Vagina (tissue), 2 donors: ENCODE measurements around the gene CCL25.

Experiments
- POLR2A ChIP-seq, 2 donors: fragments of 450-650 bp; IDR thresholded peaks; one replicate each; pipeline ENCODE4 v1.6.1; 2017; ENCODE audit warnings: antibody characterized with exemption in 2 of 2, mild to moderate bottlenecking in 2 of 2, moderate library complexity in 2 of 2
- POLR2AphosphoS5 ChIP-seq, 2 donors: sonication (generic); formaldehyde crosslinking; IDR thresholded peaks; one replicate each; pipeline ENCODE4 v1.9.0; 2017; ENCODE audit warnings: antibody characterized with exemption in 2 of 2, mild to moderate bottlenecking in 2 of 2, low read depth in 1 of 2; ENCODE audit not compliant: insufficient read depth in 1 of 2
- TF ChIP-seq, protein P1 (sequence below), 3 experiments: fragments of 450-650 bp in 2 of 3; fragments of 200-600 bp in 1 of 3; sonication (generic) in 1 of 3; IDR thresholded peaks; one replicate each; pipeline ENCODE4 v1.5.1; 2017 to 2019; ENCODE audit warnings: antibody characterized with exemption in 3 of 3, mild to moderate bottlenecking in 2 of 3, moderate library complexity in 2 of 3

DNA sequence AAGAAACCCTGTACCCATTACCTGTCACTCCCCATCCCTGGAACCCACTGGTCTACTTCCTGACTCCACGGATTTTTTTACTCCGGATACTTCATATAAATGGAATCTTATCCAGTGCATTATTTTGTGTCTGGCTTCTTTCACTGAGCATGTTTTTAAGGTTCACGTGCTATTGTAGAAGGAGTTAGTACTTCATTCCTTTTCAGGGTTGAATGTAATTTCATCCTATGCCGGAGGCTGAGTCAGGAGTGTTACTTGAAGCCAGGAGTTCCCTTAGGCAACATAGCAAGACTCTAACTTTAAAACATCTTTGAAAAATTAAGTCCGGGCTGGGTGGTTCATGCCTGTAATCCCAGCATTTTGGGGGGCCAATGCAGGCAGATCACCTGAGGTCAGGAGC lies 29.2 kb upstream of the CCL25 start:
- TF ChIP-seq POLR2AphosphoS5 (IDR thresholded peaks at IDR 0.05; ENCODE audit: insufficient read depth in 1 of 2, low read depth in 1 of 2) (no peak), POLR2A (IDR thresholded peaks at IDR 0.05) (no peak)
- TF ChIP-seq, protein P1, sequence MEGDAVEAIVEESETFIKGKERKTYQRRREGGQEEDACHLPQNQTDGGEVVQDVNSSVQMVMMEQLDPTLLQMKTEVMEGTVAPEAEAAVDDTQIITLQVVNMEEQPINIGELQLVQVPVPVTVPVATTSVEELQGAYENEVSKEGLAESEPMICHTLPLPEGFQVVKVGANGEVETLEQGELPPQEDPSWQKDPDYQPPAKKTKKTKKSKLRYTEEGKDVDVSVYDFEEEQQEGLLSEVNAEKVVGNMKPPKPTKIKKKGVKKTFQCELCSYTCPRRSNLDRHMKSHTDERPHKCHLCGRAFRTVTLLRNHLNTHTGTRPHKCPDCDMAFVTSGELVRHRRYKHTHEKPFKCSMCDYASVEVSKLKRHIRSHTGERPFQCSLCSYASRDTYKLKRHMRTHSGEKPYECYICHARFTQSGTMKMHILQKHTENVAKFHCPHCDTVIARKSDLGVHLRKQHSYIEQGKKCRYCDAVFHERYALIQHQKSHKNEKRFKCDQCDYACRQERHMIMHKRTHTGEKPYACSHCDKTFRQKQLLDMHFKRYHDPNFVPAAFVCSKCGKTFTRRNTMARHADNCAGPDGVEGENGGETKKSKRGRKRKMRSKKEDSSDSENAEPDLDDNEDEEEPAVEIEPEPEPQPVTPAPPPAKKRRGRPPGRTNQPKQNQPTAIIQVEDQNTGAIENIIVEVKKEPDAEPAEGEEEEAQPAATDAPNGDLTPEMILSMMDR (IDR thresholded peaks at IDR 0.05): no peak
